NCI-H128 (cell line): Measurements from ENCODE around the gene CENPP.
"Not testable (repeated sequence)": the region's sequence is repeated elsewhere in the genome, so short reads cannot be mapped to it uniquely, and the experiment has no call there.

Experiments used
- DNase-seq: peaks from one replicate; lab custom pipeline; 2025; ENCODE audit not compliant: unreplicated experiment; lab: John Stamatoyannopoulos, UW

Gene CENPP

GRCh38 chr9:92612292-92612691, 286.5 kb downstream of the CENPP start:
- no peak for DNase-seq

GRCh38 chr9:92612816-92613215, 287.1 kb downstream of the CENPP start:
- DNase-seq, result no peak

GRCh38 chr9:92613268-92614122, 287.7 kb downstream of the CENPP start:
- DNase-seq, result no peak

- DNase-seq, result no peak
These were observed 288.4 kb downstream of the CENPP start for GRCh38 chr9:92614123-92614510.

- no peak for DNase-seq
These were observed 289.2 kb downstream of the CENPP start for GRCh38 chr9:92614763-92615461.

- DNase-seq, result no peak
These were observed 290.0 kb downstream of the CENPP start for GRCh38 chr9:92615790-92616189.

- no peak for DNase-seq
These were observed 290.5 kb downstream of the CENPP start for GRCh38 chr9:92616199-92616641.

GRCh38 chr9:92616655-92617111, 290.9 kb downstream of the CENPP start:
- DNase-seq, result no peak

GRCh38 chr9:92617195-92617813, 291.6 kb downstream of the CENPP start:
- DNase-seq, result no peak

- DNase-seq, result no peak
These were observed 292.3 kb downstream of the CENPP start for GRCh38 chr9:92617951-92618510.

GRCh38 chr9:92618633-92619225, 293.0 kb downstream of the CENPP start:
- DNase-seq, result no peak

- no peak for DNase-seq
These were observed 294.0 kb downstream of the CENPP start for GRCh38 chr9:92619601-92620300.

GRCh38 chr9:92620845-92621244, 295.1 kb downstream of the CENPP start:
- no peak for DNase-seq

- DNase-seq, result not testable (repeated sequence)
These were observed 298.2 kb downstream of the CENPP start for GRCh38 chr9:92623936-92624335.

GRCh38 chr9:92626484-92626883, 300.7 kb downstream of the CENPP start:
- DNase-seq, result no peak

- DNase-seq, result no peak
These were observed 301.9 kb downstream of the CENPP start for GRCh38 chr9:92627651-92628050.

GRCh38 chr9:92631452-92632343, 305.9 kb downstream of the CENPP start:
- no peak for DNase-seq

GRCh38 chr9:92632641-92633040, 306.9 kb downstream of the CENPP start:
- DNase-seq, result no peak

GRCh38 chr9:92633614-92634278, 308.0 kb downstream of the CENPP start:
- DNase-seq, result no peak
